Measurements from ENCODE around the gene PLXNA2.

Gene PLXNA2

GRCh38 chr1:208089761-208090370, 154.3 kb downstream of the PLXNA2 start:
- no peak overlapping the region for H3K4me2 ChIP-seq (ENCODE audit: insufficient read depth, low read length)
- H3K79me2 ChIP-seq (ENCODE audit: insufficient read depth, low read length): no peaks in the 10 kb centered on the region
- H2AFZ ChIP-seq (ENCODE audit: low read depth, low read length): no peak overlapping the region
- no peak overlapping the region for H3K27ac ChIP-seq (ENCODE audit: low read length)
- H3K9me3 ChIP-seq (ENCODE audit: insufficient read depth, low read length, severe bottlenecking): no peaks in the 10 kb centered on the region
- H3K9ac ChIP-seq (ENCODE audit: low read depth, low read length): no peak overlapping the region
- no peaks in the 10 kb centered on the region for H3K36me3 ChIP-seq (ENCODE audit: insufficient read depth, low read length)
- peaks cover 19% of the 10 kb centered on the region for H3K4me1 ChIP-seq (ENCODE audit: insufficient read depth, low read length)
- ATAC-seq (ENCODE audit: insufficient read depth, low read depth) (no peak), DNase-seq (no peak)
- no peaks in the 10 kb centered on the region for H4K20me1 ChIP-seq (ENCODE audit: insufficient read depth, low read length)
- H3K4me3 ChIP-seq (ENCODE audit: low read depth in 1 of 2, low read length in 2 of 2): no peak overlapping the region
- TF ChIP-seq EZH2 (IDR thresholded peaks at IDR 0.05; ENCODE audit: borderline replicate concordance, low read depth, low read length, severe bottlenecking) (no peak), CTCF (IDR thresholded peaks at IDR 0.05; ENCODE audit: borderline replicate concordance, extremely low read depth, low read length, poor library complexity, severe bottlenecking) (no peak)
- peaks cover under 1% of the 10 kb centered on the region for H3K27me3 ChIP-seq (ENCODE audit: insufficient read depth, low read length, poor library complexity)

- Histone ChIP-seq H3K4me2 (ENCODE audit: insufficient read depth, low read length) (no peak overlapping the region), H3K4me1 (ENCODE audit: insufficient read depth, low read length) (peaks cover 19% of the 10 kb centered on the region), H3K9ac (ENCODE audit: low read depth, low read length) (no peak overlapping the region), H3K9me3 (ENCODE audit: insufficient read depth, low read length, severe bottlenecking) (no peaks in the 10 kb centered on the region), H3K79me2 (ENCODE audit: insufficient read depth, low read length) (no peaks in the 10 kb centered on the region), H4K20me1 (ENCODE audit: insufficient read depth, low read length) (no peaks in the 10 kb centered on the region), H3K27me3 (ENCODE audit: insufficient read depth, low read length, poor library complexity) (no peaks in the 10 kb centered on the region), H3K36me3 (ENCODE audit: insufficient read depth, low read length) (no peaks in the 10 kb centered on the region), H3K4me3 (ENCODE audit: low read depth in 1 of 2, low read length in 2 of 2) (no peak overlapping the region), H2AFZ (ENCODE audit: low read depth, low read length) (no peak overlapping the region), H3K27ac (ENCODE audit: low read length) (no peak overlapping the region)
- ATAC-seq (ENCODE audit: insufficient read depth, low read depth) (no peak), DNase-seq (no peak)
- no peak for TF ChIP-seq EZH2 (IDR thresholded peaks at IDR 0.05; ENCODE audit: borderline replicate concordance, low read depth, low read length, severe bottlenecking)
- TF ChIP-seq CTCF (IDR thresholded peaks at IDR 0.05; ENCODE audit: borderline replicate concordance, extremely low read depth, low read length, poor library complexity, severe bottlenecking): no peak
Measured at GRCh38 chr1:208089149-208089548, 155.0 kb downstream of the PLXNA2 start.

- Histone ChIP-seq H3K9ac (ENCODE audit: low read depth, low read length) (no peak overlapping the region), H3K4me3 (ENCODE audit: low read depth in 1 of 2, low read length in 2 of 2) (no peak overlapping the region), H3K9me3 (ENCODE audit: insufficient read depth, low read length, severe bottlenecking) (no peaks in the 10 kb centered on the region), H3K79me2 (ENCODE audit: insufficient read depth, low read length) (no peaks in the 10 kb centered on the region), H3K4me2 (ENCODE audit: insufficient read depth, low read length) (no peak overlapping the region), H3K4me1 (ENCODE audit: insufficient read depth, low read length) (peaks cover 19% of the 10 kb centered on the region), H4K20me1 (ENCODE audit: insufficient read depth, low read length) (no peaks in the 10 kb centered on the region), H3K27ac (ENCODE audit: low read length) (no peak overlapping the region), H3K27me3 (ENCODE audit: insufficient read depth, low read length, poor library complexity) (no peaks in the 10 kb centered on the region), H2AFZ (ENCODE audit: low read depth, low read length) (no peak overlapping the region), H3K36me3 (ENCODE audit: insufficient read depth, low read length) (no peaks in the 10 kb centered on the region)
- no peak for DNase-seq
- no peak for TF ChIP-seq EZH2 (IDR thresholded peaks at IDR 0.05; ENCODE audit: borderline replicate concordance, low read depth, low read length, severe bottlenecking)
- no peak for TF ChIP-seq CTCF (IDR thresholded peaks at IDR 0.05; ENCODE audit: borderline replicate concordance, extremely low read depth, low read length, poor library complexity, severe bottlenecking)
- ATAC-seq (ENCODE audit: insufficient read depth, low read depth): no peak
Measured at GRCh38 chr1:208088319-208088718, 155.9 kb downstream of the PLXNA2 start.
